Activated CD8-positive, alpha-beta memory T cell treated with anti-CD3 and anti-CD28 coated beads, Interleukin-2, amount 50 U/mL, for 48 hours (primary cell): ENCODE results near the gene GID4.
A peak's percentile ranks its signal among the peaks of the same experiment; 100 is the strongest.
"Not testable (repeated sequence)": the region's sequence is repeated elsewhere in the genome, so short reads cannot be mapped to it uniquely, and the experiment has no call there.

ENCODE experiments used
- DNase-seq: peaks from one replicate; pipeline ENCODE4 v3.0.0-alpha.2; 2020

The GID4 gene

GRCh38 chr17:18038861-18039534 lies at the start of gene GID4, which contains the start of gene ATPAF2:
TSS of gene GID4 (plus strand) at chr17:18039408. CDS start at chr17:18039465, 57 bp downstream.
TSS of gene ATPAF2 (minus strand) at chr17:18039168. CDS start at chr17:18039013, 155 bp downstream.
- DNase-seq = peak; percentile 99

DNA sequence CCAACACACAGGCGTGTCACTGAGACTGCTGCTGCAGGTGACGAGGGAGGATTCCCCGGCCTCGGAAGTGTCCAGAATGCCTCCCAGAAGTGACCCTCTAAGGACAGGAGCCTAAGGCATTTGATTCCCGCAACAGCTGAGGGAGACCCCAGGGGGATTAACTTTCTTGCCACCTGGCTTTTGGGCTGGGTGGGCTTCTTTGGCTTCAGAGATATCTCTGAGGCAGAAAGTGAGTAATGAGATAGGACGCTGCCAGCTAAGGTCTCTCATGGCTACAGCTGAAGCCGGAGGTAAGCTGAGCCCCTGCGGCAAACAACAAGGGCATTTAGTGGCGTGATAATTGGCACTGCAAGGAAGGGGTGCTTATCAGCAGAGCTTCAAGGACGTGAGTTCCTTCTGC lies 49.6 kb upstream of the GID4 start:
- DNase-seq = no peak

GRCh38 chr17:17990282-17990681 lies 48.9 kb upstream of the GID4 start:
- DNase-seq = no peak

DNA sequence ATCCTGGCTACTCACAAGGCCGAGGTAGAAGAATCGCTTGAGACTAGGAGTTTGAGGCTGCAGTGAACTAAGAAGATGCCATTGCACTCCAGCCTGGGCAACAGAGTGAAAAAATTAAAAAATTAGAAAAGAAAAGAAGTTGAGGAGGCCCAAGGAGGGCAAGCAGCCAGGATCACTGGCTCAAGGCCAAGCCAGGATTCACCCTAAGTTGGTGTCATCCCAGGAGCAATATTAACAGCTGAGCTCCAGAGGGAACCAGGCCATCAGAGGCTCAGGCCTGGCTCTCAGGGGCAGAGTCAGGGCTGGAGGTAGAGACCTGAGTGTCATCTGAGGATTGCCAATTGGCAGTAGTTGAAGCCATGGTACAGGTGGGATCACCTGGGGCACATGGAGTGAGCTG lies 45.8 kb upstream of the GID4 start:
- DNase-seq = no peak

- DNase-seq = no peak
Measured at GRCh38 chr17:17993852-17994251, 45.4 kb upstream of the GID4 start.

DNA sequence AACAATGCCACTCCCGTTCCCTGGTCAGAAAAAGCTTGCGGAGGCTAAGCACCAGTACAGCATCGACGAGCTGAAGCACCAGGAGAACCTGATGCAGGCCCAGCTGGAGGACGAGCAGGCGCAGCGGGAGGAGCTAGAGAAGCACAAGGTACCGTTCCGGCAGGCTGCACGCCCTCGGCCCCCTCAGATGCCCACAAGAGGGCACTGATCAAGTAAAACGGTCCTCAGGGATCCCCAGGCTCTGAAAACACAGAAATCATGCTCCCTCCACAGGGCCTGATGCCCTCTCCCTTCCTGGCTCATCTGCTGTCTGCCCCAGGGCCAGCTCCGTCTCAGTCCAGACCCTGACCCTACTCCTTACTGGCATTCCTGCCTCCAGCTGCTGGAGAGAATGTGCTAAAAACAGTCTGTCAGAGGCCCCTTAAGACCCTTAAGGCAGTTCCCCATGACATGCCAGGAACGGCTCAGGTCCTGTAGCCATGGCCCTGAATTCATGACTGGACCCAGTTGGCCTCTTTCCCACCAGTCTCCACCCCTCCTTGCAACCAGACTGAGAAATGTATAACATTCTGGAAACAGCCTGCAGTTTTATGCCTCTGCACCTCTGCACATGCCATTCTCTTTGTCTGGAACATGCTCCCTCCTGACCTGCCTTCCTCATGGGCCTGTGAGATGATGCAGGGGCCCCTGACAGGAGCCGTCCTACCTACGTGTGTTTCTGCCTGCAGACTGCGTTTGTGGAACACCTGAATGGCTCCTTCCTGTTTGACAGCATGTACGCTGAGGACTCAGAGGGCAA lies 44.7 kb upstream of the GID4 start:
- DNase-seq = peak; percentile 60

- DNase-seq = not testable (repeated sequence)
Measured at GRCh38 chr17:17995887-17996286, 43.3 kb upstream of the GID4 start.

- DNase-seq = no peak
Measured at GRCh38 chr17:17998934-17999333, 40.3 kb upstream of the GID4 start.

DNA sequence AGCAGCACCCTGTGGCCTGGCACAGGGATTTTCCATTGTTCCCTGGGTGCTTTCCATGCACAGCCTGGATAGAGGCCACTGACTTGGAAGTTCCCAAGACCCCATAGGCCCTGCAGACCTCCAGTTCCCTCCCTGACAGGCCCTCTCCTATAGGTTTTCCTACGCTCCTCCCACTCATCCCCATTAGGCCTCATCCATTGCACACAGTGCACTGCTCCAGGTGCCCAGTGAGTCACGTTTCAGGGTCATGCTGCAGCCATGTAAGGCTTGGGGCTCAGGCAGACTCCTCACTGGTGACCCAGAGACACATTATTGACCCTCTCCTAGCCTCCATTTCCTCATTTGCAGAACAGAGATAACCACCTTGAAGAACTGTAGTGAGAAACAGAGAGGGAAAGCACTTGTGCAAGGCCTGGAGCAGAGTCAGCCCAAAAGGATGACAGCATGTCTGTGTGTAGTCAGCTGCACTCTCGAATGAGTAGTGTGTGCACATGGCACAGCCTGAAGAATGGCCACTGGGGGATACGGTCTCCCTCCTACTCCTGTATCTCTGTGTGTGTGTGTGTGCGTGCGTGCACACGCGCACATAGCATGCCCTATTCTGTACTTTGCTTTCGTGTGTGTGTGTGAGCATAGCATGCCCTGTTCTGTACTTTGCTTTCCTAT lies 39.7 kb upstream of the GID4 start:
- no peak for DNase-seq

DNA sequence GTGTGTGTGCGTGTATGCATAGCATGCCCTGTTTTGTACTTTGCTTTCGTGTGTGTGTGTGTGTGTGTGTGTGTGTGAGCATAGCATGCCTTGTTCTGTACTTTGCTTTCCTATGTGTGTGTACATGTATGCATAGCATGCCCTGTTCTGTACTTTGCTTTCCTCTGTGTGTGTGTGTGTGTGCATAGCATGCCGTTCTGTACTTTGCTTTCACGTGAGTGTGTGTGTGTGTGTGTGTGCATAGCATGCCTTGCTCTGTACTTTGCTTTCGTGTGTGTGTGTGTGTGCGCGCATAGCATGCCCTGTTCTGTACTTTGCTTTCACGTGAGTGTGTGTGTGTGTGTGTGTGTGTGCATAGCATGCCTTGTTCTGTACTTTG lies 39.2 kb upstream of the GID4 start:
- DNase-seq = no peak

- DNase-seq = no peak
Measured at GRCh38 chr17:18002171-18002570, 37.0 kb upstream of the GID4 start.

GRCh38 chr17:18004345-18004744 lies 34.9 kb upstream of the GID4 start:
- DNase-seq = no peak

DNA sequence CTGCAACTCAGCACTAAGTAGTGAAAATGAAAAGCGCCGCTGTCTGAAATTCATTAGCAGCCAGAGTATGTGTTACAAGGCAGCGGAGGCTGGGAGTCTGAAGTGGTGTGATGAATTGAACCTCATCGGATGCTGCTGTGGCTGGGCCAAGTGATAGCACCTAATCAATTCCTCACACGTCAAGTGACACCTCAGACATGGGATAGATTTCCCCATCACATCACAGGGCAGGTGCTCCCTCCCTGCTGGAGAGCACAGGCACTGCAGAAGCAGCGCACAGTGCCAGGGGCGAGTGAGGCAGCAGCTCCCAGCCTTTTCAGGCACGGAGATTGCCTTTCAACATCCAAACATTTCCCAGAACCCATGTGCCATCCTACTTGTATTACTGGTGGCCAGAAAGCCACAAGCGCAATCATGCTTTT lies 34.3 kb upstream of the GID4 start:
- no peak for DNase-seq

- no peak for DNase-seq
Measured at GRCh38 chr17:18005496-18005895, 33.7 kb upstream of the GID4 start.

DNA sequence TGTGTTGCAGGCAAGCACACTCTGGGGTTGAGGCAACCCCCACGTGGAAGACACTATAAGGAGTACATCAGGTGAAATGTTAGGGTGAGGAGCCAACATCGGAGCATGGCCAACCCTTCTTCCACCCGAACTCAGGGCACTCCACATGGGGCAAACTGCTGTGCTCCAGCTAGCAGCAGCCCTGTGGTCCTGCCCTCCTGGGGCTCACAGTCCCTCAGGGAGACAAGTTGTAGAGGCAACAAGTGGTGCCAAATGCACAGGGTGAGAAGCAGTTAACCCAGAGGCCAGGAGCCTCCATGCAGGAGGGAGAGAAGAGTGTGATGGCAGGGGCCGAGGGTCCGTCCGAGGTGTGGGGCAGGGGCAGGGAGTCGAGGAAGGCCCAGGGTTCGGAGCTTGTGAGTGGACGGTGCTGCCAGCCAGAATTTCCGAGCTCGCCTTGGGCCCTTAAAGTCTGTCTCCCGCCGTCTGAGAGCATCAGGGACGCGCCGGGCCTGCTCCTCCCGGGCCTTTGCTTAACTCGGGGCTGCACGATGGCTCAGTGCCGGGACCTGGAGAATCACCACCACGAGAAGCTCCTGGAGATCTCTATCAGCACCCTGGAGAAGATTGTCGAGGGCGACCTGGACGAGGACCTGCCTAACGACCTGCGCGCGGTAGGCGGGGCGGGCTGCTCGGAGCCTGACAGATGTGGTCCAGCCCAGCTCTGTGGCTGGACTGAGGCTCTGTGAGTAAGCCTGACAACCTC lies 32.5 kb upstream of the GID4 start:
- no peak for DNase-seq

DNA sequence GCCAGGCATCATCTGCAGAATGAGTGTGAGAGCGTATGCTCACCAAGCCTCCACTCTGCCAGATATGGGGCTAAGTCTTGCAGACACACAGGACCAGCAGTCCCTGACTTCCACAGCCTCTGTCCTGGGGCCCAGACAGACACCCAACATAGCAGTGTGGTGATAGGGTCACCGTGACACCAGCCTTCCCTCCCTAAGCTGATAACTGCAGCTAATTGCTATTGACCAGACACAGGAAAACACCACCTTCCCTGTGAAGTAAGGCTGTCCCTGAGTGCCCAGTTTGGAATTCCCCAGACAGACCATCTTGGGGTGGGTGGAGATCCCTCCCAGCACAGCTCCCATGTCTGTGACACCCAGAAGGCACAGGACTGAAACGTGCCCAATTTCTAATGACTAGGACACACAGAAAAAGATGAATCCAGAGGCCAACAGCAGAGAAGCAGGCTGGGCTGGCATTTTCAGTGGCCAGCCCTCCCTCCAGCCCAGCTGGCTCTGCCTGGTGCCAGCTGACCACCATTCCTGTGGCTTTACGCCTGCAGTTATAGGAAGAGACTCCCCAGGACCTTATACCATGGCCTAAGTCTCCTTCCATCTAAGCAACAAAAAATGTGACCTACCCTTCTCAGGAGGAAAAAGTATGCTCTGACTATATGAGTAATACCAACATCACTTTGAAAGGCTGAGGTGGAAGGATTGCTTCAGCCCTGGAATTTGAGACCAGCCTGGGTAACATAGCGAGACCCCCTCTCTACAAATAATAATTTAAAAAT lies 30.5 kb upstream of the GID4 start:
- DNase-seq = no peak

DNA sequence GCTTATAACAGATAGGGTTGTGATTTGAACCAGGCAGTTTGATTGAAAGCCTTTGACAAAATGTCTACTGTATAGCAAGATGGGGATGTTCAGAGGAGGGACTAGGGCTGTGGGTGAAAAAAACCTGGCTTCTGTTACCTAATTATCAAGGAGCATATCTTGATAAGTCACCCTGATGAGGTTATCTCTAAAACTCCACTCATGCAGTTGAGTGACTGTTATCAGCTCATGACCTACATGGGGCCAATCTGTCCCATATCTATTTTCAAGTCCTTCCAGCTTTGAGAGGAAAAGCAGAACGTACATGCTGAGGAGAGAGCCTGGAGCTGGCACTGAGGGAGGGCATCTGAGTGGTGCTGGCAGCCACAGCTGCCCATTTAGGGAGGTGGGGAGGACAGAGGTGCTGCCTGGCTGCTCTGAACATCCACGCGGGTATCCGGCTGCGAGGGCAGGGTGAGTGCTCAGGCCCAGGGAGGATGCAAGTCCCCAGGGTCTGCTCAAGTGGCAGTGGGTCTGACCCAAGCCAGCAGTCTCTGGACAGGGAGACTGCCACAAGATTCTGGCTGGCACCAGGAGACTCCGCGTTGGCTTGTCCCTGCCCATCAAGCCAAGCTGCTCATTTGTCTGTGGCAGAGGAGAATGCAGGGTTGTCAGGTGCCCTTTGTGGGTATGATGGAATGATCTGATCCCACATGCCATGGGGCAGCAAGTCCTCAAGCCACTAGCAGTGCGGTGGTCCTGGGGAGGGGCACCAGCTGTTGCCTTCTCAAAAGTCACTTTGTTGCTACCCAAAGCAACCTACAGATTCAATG lies 29.4 kb upstream of the GID4 start:
- no peak for DNase-seq

DNA sequence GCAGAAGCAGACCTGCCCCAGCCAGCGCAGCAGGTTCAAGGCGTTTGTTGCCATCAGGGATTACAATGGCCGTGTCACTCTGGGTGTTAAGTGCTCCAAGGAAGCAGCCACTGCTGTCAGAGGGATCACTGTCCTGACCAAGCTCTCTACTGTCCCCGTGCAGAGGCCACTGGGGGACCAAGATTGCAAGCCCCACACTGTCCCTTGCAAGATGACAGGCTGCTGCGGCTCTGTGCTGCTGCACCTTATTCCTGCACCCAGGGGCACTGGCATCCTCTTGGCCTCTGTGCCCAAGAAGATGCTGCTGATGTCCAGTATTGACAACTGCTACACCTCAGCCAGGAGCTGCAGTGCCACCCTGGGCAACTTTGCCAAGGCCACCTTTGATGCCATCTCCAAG lies 27.9 kb upstream of the GID4 start:
- DNase-seq = no peak

- no peak for DNase-seq
Measured at GRCh38 chr17:18014006-18014405, 25.2 kb upstream of the GID4 start.

- no peak for DNase-seq
Measured at GRCh38 chr17:18015593-18015992, 23.6 kb upstream of the GID4 start.

DNA sequence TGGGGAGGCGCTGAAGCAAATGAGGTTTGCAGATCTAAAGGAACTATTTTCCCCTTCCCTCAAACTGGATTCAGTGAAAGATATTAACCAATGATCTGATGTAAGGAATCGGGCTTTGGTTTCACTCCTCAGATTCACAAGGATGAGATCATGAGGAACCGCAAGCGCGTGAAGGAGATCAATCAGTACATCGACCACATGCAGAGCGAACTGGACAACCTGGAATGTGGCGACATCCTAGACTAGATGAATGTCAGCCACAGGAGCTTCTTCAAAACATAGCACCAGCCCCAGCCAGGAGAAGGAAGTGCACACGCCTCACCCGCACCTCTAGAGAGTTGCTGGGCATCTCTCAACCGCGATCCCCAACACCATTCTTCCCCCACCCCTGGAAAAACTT lies 22.8 kb upstream of the GID4 start:
- no peak for DNase-seq
